ENCODE data around the gene MRPL55. TPM values are rescaled to one million over a fixed set of nuclear protein-coding genes. Genes with fewer than 3 reads are reported as not detected.
A peak's percentile ranks its signal among the peaks of the same experiment; 100 is the strongest.

The MRPL55 gene
- total RNA-seq, 1 donor = 51.4 TPM

DNA sequence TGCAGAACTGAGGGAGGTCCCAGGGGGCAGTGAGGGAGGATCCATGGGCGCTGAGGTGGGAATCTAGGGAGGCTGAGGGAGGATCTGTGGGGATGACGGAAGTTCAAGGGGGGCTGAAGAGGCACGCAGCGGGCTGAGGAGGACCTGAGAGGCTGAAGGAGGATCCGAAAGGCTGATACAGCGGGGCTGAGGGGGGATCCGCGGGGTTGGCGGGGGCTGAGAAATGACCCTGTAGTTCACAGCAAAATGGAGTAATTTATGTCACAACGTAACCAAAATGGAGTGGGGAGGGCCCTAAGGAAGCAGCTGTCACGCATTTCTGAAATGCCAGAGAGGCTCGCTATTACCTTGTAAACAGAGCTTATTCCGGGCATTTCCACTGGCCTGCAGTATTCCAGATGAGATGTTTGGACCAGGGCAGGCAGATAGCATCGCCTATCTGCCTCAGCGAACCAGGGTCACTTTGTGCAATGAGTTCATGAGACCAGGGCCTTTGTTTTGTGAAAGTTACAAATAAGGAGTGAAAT lies 926 bp upstream of the MRPL55 start:
- DNase-seq (ENCODE audit: insufficient read length, low spot score, missing footprints) = peak; percentile 73
- TF ChIP-seq CTCF (IDR thresholded peaks at IDR 0.05; ENCODE audit: extremely low read depth, low read depth, low read length) = no peak
- no peaks in the 10 kb centered on the region for H4K20me1 ChIP-seq (ENCODE audit: insufficient read depth, low read length)
- no peaks in the 10 kb centered on the region for H3K9me3 ChIP-seq (ENCODE audit: low read depth, low read length)
- H3K36me3 ChIP-seq (ENCODE audit: insufficient read depth, low read length) = peaks cover 14% of the 10 kb centered on the region
- H3K27me3 ChIP-seq (ENCODE audit: insufficient read depth, low read length) = no peaks in the 10 kb centered on the region
- peaks cover 16% of the 10 kb centered on the region for H3K4me1 ChIP-seq (ENCODE audit: insufficient read depth, low read length)
- peak overlapping the region; percentile 94 for H3K27ac ChIP-seq (ENCODE audit: low read depth, low read length)
- peak overlapping the region; percentile 95 for H2AFZ ChIP-seq (ENCODE audit: low read length)
- peak overlapping the region; percentile 97 for H3K4me2 ChIP-seq (ENCODE audit: insufficient read depth, low read length)
- H3K4me3 ChIP-seq (ENCODE audit: insufficient read depth, low read length) = peak overlapping the region; percentile 100
- peaks cover 31% of the 10 kb centered on the region for H3K79me2 ChIP-seq (ENCODE audit: insufficient read depth, low read length)

- Histone ChIP-seq H2AFZ (ENCODE audit: low read length) (peak overlapping the region; percentile 98), H3K4me3 (ENCODE audit: insufficient read depth, low read length) (peak overlapping the region; percentile 100), H3K4me2 (ENCODE audit: insufficient read depth, low read length) (peak overlapping the region; percentile 97), H3K36me3 (ENCODE audit: insufficient read depth, low read length) (peaks cover 14% of the 10 kb centered on the region), H3K9me3 (ENCODE audit: low read depth, low read length) (no peaks in the 10 kb centered on the region), H4K20me1 (ENCODE audit: insufficient read depth, low read length) (no peaks in the 10 kb centered on the region), H3K4me1 (ENCODE audit: insufficient read depth, low read length) (peaks cover 22% of the 10 kb centered on the region), H3K27ac (ENCODE audit: low read depth, low read length) (peak overlapping the region; percentile 94), H3K79me2 (ENCODE audit: insufficient read depth, low read length) (peaks cover 31% of the 10 kb centered on the region), H3K27me3 (ENCODE audit: insufficient read depth, low read length) (no peaks in the 10 kb centered on the region)
- no peak for DNase-seq (ENCODE audit: insufficient read length, low spot score, missing footprints)
- no peak for TF ChIP-seq CTCF (IDR thresholded peaks at IDR 0.05; ENCODE audit: extremely low read depth, low read depth, low read length)
Measured at GRCh38 chr1:228108742-228109072, 392 bp downstream of the MRPL55 start.

GRCh38 chr1:228108055-228108690 lies 926 bp downstream of the MRPL55 start:
- Histone ChIP-seq H3K9me3 (ENCODE audit: low read depth, low read length) (no peaks in the 10 kb centered on the region), H4K20me1 (ENCODE audit: insufficient read depth, low read length) (no peaks in the 10 kb centered on the region), H3K27me3 (ENCODE audit: insufficient read depth, low read length) (no peaks in the 10 kb centered on the region), H3K4me2 (ENCODE audit: insufficient read depth, low read length) (peak overlapping the region; percentile 97), H3K79me2 (ENCODE audit: insufficient read depth, low read length) (peaks cover 31% of the 10 kb centered on the region), H3K36me3 (ENCODE audit: insufficient read depth, low read length) (peaks cover 14% of the 10 kb centered on the region), H3K4me3 (ENCODE audit: insufficient read depth, low read length) (peak overlapping the region; percentile 100), H3K4me1 (ENCODE audit: insufficient read depth, low read length) (peaks cover 26% of the 10 kb centered on the region), H3K27ac (ENCODE audit: low read depth, low read length) (peak overlapping the region; percentile 94), H2AFZ (ENCODE audit: low read length) (no peak overlapping the region)
- DNase-seq (ENCODE audit: insufficient read length, low spot score, missing footprints) = peak; percentile 69
- TF ChIP-seq CTCF (IDR thresholded peaks at IDR 0.05; ENCODE audit: extremely low read depth, low read depth, low read length) = no peak

- Histone ChIP-seq H3K4me1 (ENCODE audit: insufficient read depth, low read length) (peaks cover 26% of the 10 kb centered on the region), H2AFZ (ENCODE audit: low read length) (no peak overlapping the region), H3K79me2 (ENCODE audit: insufficient read depth, low read length) (peaks cover 35% of the 10 kb centered on the region), H3K4me2 (ENCODE audit: insufficient read depth, low read length) (no peak overlapping the region), H3K27ac (ENCODE audit: low read depth, low read length) (no peak overlapping the region), H3K9me3 (ENCODE audit: low read depth, low read length) (no peaks in the 10 kb centered on the region), H3K36me3 (ENCODE audit: insufficient read depth, low read length) (peaks cover 14% of the 10 kb centered on the region), H3K27me3 (ENCODE audit: insufficient read depth, low read length) (no peaks in the 10 kb centered on the region), H3K4me3 (ENCODE audit: insufficient read depth, low read length) (no peak overlapping the region), H4K20me1 (ENCODE audit: insufficient read depth, low read length) (no peaks in the 10 kb centered on the region)
- peak; percentile 46 for DNase-seq (ENCODE audit: insufficient read length, low spot score, missing footprints)
- TF ChIP-seq CTCF (IDR thresholded peaks at IDR 0.05; ENCODE audit: extremely low read depth, low read depth, low read length) = no peak
Measured at GRCh38 chr1:228107636-228108035, 1.5 kb downstream of the MRPL55 start.

Measured in osteoblast (primary cell).